ENCODE data around the gene MAX. TPM values are rescaled to one million over a fixed set of nuclear protein-coding genes. Genes with fewer than 3 reads are reported as not detected.

The MAX gene
- total RNA-seq, 1 experiment from 2014 or later = 41.4 TPM

DNA sequence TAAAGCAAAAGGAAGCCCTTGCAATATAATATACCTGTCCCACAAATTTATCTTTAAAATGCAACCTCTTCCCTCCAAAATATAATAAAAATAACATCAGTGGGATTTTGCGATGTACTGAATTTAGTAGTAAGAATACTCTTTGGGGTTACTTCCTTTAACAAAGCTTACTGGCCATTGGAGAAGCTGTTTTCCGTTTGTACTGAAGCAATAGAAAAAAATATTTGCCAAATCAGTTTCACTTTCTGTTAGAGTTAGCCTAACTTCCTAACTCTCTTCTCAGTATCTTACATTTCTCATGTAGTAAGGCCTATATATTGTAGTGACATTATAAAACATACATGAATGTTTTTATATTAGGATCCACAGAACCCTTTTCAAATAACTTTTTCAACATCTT is 3.7 kb downstream of the MAX start:
- intact Hi-C loops (cut with micrococcal nuclease; ENCODE audit: unreplicated experiment) = no loop called here
- no peak overlapping the region for H3K27ac ChIP-seq (ENCODE audit: low read length)
- BruUV-seq (replicated peaks) = no TSS peak
- TF ChIP-seq, protein P1, sequence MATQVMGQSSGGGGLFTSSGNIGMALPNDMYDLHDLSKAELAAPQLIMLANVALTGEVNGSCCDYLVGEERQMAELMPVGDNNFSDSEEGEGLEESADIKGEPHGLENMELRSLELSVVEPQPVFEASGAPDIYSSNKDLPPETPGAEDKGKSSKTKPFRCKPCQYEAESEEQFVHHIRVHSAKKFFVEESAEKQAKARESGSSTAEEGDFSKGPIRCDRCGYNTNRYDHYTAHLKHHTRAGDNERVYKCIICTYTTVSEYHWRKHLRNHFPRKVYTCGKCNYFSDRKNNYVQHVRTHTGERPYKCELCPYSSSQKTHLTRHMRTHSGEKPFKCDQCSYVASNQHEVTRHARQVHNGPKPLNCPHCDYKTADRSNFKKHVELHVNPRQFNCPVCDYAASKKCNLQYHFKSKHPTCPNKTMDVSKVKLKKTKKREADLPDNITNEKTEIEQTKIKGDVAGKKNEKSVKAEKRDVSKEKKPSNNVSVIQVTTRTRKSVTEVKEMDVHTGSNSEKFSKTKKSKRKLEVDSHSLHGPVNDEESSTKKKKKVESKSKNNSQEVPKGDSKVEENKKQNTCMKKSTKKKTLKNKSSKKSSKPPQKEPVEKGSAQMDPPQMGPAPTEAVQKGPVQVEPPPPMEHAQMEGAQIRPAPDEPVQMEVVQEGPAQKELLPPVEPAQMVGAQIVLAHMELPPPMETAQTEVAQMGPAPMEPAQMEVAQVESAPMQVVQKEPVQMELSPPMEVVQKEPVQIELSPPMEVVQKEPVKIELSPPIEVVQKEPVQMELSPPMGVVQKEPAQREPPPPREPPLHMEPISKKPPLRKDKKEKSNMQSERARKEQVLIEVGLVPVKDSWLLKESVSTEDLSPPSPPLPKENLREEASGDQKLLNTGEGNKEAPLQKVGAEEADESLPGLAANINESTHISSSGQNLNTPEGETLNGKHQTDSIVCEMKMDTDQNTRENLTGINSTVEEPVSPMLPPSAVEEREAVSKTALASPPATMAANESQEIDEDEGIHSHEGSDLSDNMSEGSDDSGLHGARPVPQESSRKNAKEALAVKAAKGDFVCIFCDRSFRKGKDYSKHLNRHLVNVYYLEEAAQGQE (IDR thresholded peaks at IDR 0.05; ENCODE audit: insufficient read depth in 1 of 2, low read depth in 2 of 2, low read length in 1 of 2) = no peak
- no peak for TF ChIP-seq SIN3A (IDR thresholded peaks at IDR 0.05; ENCODE audit: borderline replicate concordance, insufficient read depth, low read depth, low read length)
- TF ChIP-seq TCF7L2 (IDR thresholded peaks at IDR 0.05; ENCODE audit: low read depth, low read length) = no peak
- TF ChIP-seq POLR2AphosphoS5 (IDR thresholded peaks at IDR 0.05; ENCODE audit: low read depth, low read length) = no peak
- TF ChIP-seq, protein P2, sequence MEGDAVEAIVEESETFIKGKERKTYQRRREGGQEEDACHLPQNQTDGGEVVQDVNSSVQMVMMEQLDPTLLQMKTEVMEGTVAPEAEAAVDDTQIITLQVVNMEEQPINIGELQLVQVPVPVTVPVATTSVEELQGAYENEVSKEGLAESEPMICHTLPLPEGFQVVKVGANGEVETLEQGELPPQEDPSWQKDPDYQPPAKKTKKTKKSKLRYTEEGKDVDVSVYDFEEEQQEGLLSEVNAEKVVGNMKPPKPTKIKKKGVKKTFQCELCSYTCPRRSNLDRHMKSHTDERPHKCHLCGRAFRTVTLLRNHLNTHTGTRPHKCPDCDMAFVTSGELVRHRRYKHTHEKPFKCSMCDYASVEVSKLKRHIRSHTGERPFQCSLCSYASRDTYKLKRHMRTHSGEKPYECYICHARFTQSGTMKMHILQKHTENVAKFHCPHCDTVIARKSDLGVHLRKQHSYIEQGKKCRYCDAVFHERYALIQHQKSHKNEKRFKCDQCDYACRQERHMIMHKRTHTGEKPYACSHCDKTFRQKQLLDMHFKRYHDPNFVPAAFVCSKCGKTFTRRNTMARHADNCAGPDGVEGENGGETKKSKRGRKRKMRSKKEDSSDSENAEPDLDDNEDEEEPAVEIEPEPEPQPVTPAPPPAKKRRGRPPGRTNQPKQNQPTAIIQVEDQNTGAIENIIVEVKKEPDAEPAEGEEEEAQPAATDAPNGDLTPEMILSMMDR (IDR thresholded peaks at IDR 0.05) = no peak
- H3K9me3 ChIP-seq (ENCODE audit: control insufficient read depth, insufficient read depth, low read depth, low read length) = no peaks in the 10 kb centered on the region
- peaks cover 6% of the 10 kb centered on the region for H3K36me3 ChIP-seq (ENCODE audit: control insufficient read depth, insufficient read depth, low read length)
- no peak for DNase-seq (ENCODE audit: low read depth, low spot score)
- in situ Hi-C loops (cut with HindIII; ENCODE audit: low pct_unique_long_range_greater_than_20kb, low sequenced_read_pairs) = no loop called here
- ChIA-PET POLR2A (interaction anchor here (0.7 kb wide), 1 partner anchor 818 kb away, joined by 3 read pairs; no protein-coding TSS in a partner anchor), CTCF (no interaction called here)
- ATAC-seq = no peak
- H3K4me1 ChIP-seq (ENCODE audit: control insufficient read depth, insufficient read depth, low read length) = peaks cover 6% of the 10 kb centered on the region; the same call in 1 of the 2 replicates
- H3K27me3 ChIP-seq (ENCODE audit: control insufficient read depth, insufficient read depth, low read length) = no peaks in the 10 kb centered on the region
- H3K4me3 ChIP-seq (ENCODE audit: low read depth in 2 of 2, low read length in 2 of 2) = no peak overlapping the region

DNA sequence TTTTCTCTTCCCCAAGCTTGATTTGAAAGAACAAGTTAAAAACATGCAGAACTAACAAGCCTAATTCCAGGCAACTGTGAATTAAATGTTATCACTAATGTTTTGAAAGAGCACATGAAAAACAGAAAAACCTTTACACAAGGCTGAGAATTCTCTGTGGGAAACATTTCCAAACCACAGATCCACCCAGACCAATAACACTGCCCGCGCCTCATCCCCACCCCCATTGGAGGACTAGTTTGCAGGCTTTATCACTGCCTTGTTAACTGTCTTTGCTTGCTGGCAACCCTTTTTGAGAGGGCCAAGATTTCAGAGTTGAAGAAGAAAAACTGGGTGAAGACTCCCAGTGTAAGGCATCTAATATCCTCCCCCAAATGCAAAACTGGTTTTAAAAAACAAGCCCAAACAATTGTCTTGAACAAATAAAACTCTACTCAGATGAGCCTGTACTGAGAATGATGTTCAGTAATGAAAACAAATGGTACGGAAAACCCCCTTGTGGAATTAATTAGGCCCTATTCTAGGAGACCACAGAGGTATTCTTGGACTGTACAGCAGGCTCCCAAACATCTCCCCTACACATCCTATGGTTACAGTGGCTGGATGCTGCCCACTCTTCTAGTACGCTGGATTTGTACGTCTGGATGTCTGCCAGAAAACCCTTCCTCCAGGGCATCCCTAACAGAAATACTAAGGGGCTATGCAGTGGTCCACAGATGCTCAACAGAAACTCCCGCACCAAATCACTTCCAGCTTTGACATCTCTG is 5.8 kb downstream of the MAX start:
- no peaks in the 10 kb centered on the region for H3K9me3 ChIP-seq (ENCODE audit: control insufficient read depth, insufficient read depth, low read depth, low read length)
- DNase-seq (ENCODE audit: low read depth, low spot score) (no peak), ATAC-seq (no peak)
- H3K4me1 ChIP-seq (ENCODE audit: control insufficient read depth, insufficient read depth, low read length) = peaks cover 4% of the 10 kb centered on the region; the same call in 1 of the 2 replicates
- POLR2A ChIA-PET = no interaction called here
- H3K27ac ChIP-seq (ENCODE audit: low read length) = no peak overlapping the region
- no peak overlapping the region for H3K4me3 ChIP-seq (ENCODE audit: low read depth in 2 of 2, low read length in 2 of 2)
- CTCF ChIA-PET = no interaction called here
- no TSS peak for BruUV-seq (replicated peaks)
- H3K27me3 ChIP-seq (ENCODE audit: control insufficient read depth, insufficient read depth, low read length) = no peaks in the 10 kb centered on the region
- in situ Hi-C loops (cut with HindIII; ENCODE audit: low pct_unique_long_range_greater_than_20kb, low sequenced_read_pairs) (no loop called here), intact Hi-C loops (cut with micrococcal nuclease; ENCODE audit: unreplicated experiment) (no loop called here)
- H3K36me3 ChIP-seq (ENCODE audit: control insufficient read depth, insufficient read depth, low read length) = peaks cover 3% of the 10 kb centered on the region
- TF ChIP-seq, protein P1 (IDR thresholded peaks at IDR 0.05; ENCODE audit: insufficient read depth in 1 of 2, low read depth in 2 of 2, low read length in 1 of 2) = no peak
- TF ChIP-seq, protein P2 (IDR thresholded peaks at IDR 0.05) = no peak
- TF ChIP-seq SIN3A (IDR thresholded peaks at IDR 0.05; ENCODE audit: borderline replicate concordance, insufficient read depth, low read depth, low read length) (no peak), TCF7L2 (IDR thresholded peaks at IDR 0.05; ENCODE audit: low read depth, low read length) (no peak), POLR2AphosphoS5 (IDR thresholded peaks at IDR 0.05; ENCODE audit: low read depth, low read length) (no peak)
